ENCODE data around the gene SERGEF.

DNA sequence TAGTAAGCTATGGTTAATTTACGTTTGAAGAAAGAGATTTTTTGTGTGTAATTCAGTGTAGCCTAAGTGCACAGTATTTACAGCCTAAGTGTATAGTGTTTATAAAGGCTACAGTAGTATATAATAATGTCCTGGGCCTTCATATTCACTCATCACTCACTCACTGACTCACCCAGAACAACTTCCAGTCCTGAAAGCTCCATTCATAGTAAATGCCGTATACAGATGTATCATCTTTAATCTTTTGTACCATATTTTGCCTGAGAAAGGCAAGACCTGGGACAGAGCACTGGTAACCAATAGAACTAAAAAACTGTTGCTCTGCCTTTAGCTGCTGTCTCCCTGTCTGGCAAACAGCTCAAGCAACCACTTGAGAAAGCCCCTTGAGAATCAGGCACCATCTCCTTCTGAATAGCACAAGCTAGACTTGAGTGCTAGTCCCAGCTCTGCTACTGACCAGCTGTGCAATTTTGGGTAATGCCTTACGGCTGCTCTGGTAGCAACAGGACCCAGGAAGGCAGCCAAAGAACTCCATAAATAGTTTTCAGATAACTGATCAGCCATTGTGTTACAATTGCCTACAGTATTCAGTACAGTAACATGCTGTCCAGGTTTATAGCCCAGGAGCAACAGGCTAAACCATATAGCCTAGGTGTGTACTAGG is 146.9 kb downstream of the SERGEF start:
- no peak for TF ChIP-seq POLR2A (IDR thresholded peaks at IDR 0.05)
- TF ChIP-seq, protein P1, sequence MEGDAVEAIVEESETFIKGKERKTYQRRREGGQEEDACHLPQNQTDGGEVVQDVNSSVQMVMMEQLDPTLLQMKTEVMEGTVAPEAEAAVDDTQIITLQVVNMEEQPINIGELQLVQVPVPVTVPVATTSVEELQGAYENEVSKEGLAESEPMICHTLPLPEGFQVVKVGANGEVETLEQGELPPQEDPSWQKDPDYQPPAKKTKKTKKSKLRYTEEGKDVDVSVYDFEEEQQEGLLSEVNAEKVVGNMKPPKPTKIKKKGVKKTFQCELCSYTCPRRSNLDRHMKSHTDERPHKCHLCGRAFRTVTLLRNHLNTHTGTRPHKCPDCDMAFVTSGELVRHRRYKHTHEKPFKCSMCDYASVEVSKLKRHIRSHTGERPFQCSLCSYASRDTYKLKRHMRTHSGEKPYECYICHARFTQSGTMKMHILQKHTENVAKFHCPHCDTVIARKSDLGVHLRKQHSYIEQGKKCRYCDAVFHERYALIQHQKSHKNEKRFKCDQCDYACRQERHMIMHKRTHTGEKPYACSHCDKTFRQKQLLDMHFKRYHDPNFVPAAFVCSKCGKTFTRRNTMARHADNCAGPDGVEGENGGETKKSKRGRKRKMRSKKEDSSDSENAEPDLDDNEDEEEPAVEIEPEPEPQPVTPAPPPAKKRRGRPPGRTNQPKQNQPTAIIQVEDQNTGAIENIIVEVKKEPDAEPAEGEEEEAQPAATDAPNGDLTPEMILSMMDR (IDR thresholded peaks at IDR 0.05): no peak

All from tibial nerve (tissue), 3 donors.